Measurements from ENCODE around the gene EPHA7. TPM values are rescaled to one million over a fixed set of nuclear protein-coding genes. Genes with fewer than 3 reads are reported as not detected.

EPHA7 gene
- total RNA-seq, 1 experiment from 2014 or later: not detected

- BruUV-seq (replicated peaks): no TSS peak
- no peak overlapping the region for H3K4me3 Mint-ChIP-seq (ENCODE audit: unreplicated experiment)
- H3K36me3 Mint-ChIP-seq (ENCODE audit: insufficient read depth, unreplicated experiment): no peaks in the 10 kb centered on the region
- no peaks in the 10 kb centered on the region for H3K4me1 Mint-ChIP-seq (ENCODE audit: low read depth, unreplicated experiment)
- H3K27me3 Mint-ChIP-seq (ENCODE audit: insufficient read depth, unreplicated experiment): no peaks in the 10 kb centered on the region
- no peak overlapping the region for H3K27ac Mint-ChIP-seq (ENCODE audit: unreplicated experiment)
- Histone ChIP-seq H3K9me3 (no peaks in the 10 kb centered on the region), H3K4me1 (no peaks in the 10 kb centered on the region), H3K36me3 (ENCODE audit: control insufficient read depth, insufficient read depth, low read length) (no peaks in the 10 kb centered on the region), H3K27me3 (replicated peaks; ENCODE audit: control insufficient read depth, insufficient read depth, low read length) (no peaks in the 10 kb centered on the region), H3K4me3 (ENCODE audit: low read depth, low read length) (no peak overlapping the region)
- DNase-seq: no peak
- no peaks in the 10 kb centered on the region for H3K9me3 Mint-ChIP-seq (ENCODE audit: unreplicated experiment)
- ChIA-PET POLR2A (no interaction called here), CTCF (no interaction called here)
- TF ChIP-seq CTCF (IDR thresholded peaks at IDR 0.05; ENCODE audit: insufficient read depth in 1 of 2, low read depth in 1 of 2, low read length in 1 of 2, severe bottlenecking in 1 of 2, unreplicated experiment in 1 of 2): no peak
- intact Hi-C loops (cut with micrococcal nuclease; ENCODE audit: unreplicated experiment): no loop called here
These were observed 53.9 kb downstream of the EPHA7 start for GRCh38 chr6:93365445-93365844.

DNA sequence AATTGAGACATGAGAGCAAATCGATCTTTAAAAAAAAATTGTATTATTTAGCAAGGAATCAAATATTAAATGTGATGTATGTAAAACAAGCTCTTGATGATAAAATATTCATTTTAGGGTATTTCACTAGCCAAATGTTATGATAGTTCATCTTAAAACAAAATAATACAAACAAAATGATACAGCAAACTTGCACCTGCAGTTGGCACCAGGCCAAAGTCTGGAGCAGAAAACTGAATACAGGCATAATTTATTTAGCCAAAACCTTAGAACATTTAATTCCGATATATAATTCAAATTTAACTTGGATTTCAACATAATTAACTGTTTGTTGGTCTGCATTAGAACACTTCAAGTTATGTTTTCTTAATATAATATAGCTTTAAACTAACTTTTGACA is 60.9 kb downstream of the EPHA7 start:
- Mint-ChIP-seq H3K9me3 (ENCODE audit: unreplicated experiment) (no peaks in the 10 kb centered on the region), H3K36me3 (ENCODE audit: insufficient read depth, unreplicated experiment) (no peaks in the 10 kb centered on the region), H3K4me3 (ENCODE audit: unreplicated experiment) (no peak overlapping the region), H3K27ac (ENCODE audit: unreplicated experiment) (no peak overlapping the region), H3K27me3 (ENCODE audit: insufficient read depth, unreplicated experiment) (no peaks in the 10 kb centered on the region), H3K4me1 (ENCODE audit: low read depth, unreplicated experiment) (no peaks in the 10 kb centered on the region)
- TF ChIP-seq CTCF (IDR thresholded peaks at IDR 0.05; ENCODE audit: insufficient read depth in 1 of 2, low read depth in 1 of 2, low read length in 1 of 2, severe bottlenecking in 1 of 2, unreplicated experiment in 1 of 2): no peak
- Histone ChIP-seq H3K9me3 (no peaks in the 10 kb centered on the region), H3K27me3 (replicated peaks; ENCODE audit: control insufficient read depth, insufficient read depth, low read length) (no peaks in the 10 kb centered on the region), H3K4me3 (ENCODE audit: low read depth, low read length) (no peak overlapping the region), H3K36me3 (ENCODE audit: control insufficient read depth, insufficient read depth, low read length) (no peaks in the 10 kb centered on the region), H3K4me1 (no peaks in the 10 kb centered on the region)
- ChIA-PET POLR2A (no interaction called here), CTCF (no interaction called here)
- DNase-seq: no peak
- intact Hi-C loops (cut with micrococcal nuclease; ENCODE audit: unreplicated experiment): no loop called here
- no TSS peak for BruUV-seq (replicated peaks)

DNA sequence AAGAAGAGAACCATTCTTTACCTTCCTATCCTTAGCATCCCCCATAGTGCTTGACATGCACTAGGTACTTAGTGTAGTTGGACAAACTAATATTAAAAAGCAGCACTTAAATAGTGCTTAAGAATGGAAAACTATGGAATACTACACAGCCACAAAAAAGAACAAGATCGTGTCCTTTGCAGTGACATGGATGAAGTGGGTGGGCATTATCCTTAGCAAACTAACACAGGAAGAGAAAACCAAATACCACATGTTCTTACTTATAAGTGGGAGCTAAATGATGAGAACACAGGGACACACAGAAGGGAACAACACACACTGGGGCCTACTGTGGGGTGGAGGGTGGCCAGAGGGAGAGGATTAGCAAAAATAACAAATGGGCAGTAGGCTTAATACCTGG is 66.8 kb downstream of the EPHA7 start:
- H3K4me3 ChIP-seq (ENCODE audit: low read depth, low read length): no peak overlapping the region
- Mint-ChIP-seq H3K27ac (ENCODE audit: unreplicated experiment) (no peak overlapping the region), H3K4me1 (ENCODE audit: low read depth, unreplicated experiment) (no peaks in the 10 kb centered on the region), H3K27me3 (ENCODE audit: insufficient read depth, unreplicated experiment) (no peaks in the 10 kb centered on the region), H3K4me3 (ENCODE audit: unreplicated experiment) (no peak overlapping the region), H3K36me3 (ENCODE audit: insufficient read depth, unreplicated experiment) (no peaks in the 10 kb centered on the region), H3K9me3 (ENCODE audit: unreplicated experiment) (no peaks in the 10 kb centered on the region)
- no peak for DNase-seq
- no peak for TF ChIP-seq CTCF (IDR thresholded peaks at IDR 0.05; ENCODE audit: insufficient read depth in 1 of 2, low read depth in 1 of 2, low read length in 1 of 2, severe bottlenecking in 1 of 2, unreplicated experiment in 1 of 2)
- no peaks in the 10 kb centered on the region for H3K9me3 ChIP-seq
- CTCF ChIA-PET: no interaction called here
- no peaks in the 10 kb centered on the region for H3K4me1 ChIP-seq
- POLR2A ChIA-PET: no interaction called here
- H3K36me3 ChIP-seq (ENCODE audit: control insufficient read depth, insufficient read depth, low read length): no peaks in the 10 kb centered on the region
- intact Hi-C loops (cut with micrococcal nuclease; ENCODE audit: unreplicated experiment): no loop called here
- no TSS peak for BruUV-seq (replicated peaks)
- no peaks in the 10 kb centered on the region for H3K27me3 ChIP-seq (replicated peaks; ENCODE audit: control insufficient read depth, insufficient read depth, low read length)

All from Caco-2 (cell line).